ENCODE results near the gene DPPA3. TPM values are rescaled to one million over a fixed set of nuclear protein-coding genes. Genes with fewer than 3 reads are reported as not detected.
A peak's percentile ranks its signal among the peaks of the same experiment; 100 is the strongest.
"Not testable (repeated sequence)": the region's sequence is repeated elsewhere in the genome, so short reads cannot be mapped to it uniquely, and the experiment has no call there.

The DPPA3 gene
- polyA plus RNA-seq, 4 donors = not detected

DNA sequence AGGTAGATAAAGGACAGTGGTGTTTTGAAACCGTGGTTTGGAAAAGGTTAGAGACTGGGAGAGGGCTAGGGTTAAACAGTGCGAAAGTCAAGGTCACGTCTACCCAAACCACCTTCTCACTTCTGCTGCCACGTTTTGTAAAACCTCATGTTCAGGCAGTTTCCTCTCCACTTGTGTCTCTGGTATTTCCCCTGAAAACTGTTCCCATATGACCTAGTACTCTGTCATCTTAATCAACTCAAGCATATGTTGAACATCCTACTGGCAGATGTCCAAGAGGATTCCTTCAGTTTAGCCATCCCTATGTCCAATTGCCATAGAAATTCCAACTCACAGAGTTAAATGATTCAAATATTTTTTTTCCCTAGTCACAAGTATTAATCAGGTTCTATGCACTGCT is 18.5 kb downstream of the DPPA3 start:
- DNase-seq (ENCODE audit: low read depth in 4 of 4, low spot score in 2 of 4) = no peak

DNA sequence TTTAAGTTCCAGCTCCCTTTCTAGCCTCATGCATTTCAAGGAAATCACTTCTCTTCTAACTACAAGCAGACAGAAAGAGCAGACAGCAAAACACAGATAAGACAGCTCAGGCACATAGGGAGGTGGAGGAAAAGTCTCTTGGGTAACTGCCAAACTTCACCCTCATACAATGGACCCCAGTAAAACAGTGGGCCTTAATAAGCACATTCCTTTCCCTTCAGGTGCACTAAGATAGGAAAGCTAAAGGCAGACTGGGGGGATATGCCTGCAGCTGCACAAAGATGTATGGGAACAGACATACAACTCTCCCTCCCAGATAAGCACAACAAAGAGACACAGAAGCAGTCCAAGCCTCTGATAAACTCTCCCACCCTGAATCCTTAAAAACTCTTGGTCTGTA is 19.8 kb downstream of the DPPA3 start:
- not testable (repeated sequence) for DNase-seq (ENCODE audit: low read depth in 4 of 4, low spot score in 2 of 4)

DNA sequence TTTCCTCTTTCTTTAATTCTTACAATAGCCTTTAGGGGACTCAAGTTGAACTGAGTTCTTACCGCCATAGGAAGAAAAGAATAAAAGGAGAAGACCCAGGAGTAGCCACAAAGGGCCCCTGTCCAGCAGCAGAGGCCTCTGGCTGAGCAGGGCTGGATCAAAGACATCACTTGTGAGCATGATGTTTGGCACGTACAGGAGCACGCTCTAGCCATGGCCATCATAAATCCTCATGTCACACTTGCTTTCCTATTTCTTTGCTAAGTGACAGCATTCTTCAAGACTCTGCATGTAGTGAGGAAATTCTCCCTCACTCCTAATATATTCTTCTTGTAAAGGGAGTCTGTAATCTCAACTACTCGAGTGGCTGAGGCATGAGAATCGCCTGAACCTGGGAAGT is 20.3 kb downstream of the DPPA3 start:
- DNase-seq (ENCODE audit: low read depth in 4 of 4, low spot score in 2 of 4) = peak in 3 of 4 donors; percentile 5 to 29 (median 6)

DNA sequence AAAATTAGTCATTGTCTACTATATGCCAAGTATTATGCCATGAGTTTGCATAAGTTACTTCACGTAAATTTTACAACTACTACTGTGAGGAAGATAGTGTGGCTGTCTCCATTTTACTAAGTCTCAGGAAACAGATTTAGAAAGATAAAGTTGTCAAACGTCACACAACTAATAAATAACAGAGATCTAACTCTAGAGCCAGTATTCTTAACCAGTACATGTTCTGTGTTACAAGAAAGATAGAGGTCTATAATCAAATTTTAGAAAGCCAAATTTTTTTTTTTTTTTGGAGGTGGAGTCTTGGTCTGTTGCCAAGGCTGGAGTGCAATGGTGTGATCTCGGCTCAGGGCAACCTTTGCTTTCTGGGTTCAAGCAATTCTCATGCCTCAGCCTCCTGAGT is 21.8 kb downstream of the DPPA3 start:
- no peak for DNase-seq (ENCODE audit: low read depth in 4 of 4, low spot score in 2 of 4)

DNA sequence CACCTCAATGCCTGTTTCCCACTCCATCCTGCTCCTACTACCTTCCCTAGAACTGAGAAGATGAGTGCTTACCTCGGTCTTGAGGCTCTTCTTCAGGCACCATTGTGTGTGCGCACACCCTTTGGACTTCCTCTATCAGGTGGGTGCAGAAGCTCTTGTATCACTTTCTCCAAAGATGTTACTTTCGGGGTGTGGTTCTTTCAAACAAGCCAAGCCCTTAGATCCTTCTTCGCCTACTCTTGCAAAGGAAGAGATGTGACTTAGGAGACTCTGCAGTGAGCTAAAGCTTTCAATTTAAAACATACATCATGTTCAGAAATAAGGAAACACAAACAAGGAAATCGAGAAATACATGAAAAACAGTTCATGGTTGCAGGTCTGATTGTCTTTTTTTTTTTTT is 36.0 kb downstream of the DPPA3 start, which contains the start of gene CLEC4C:
CLEC4C (minus strand) TSS at position 130 of the 400 bp plus-strand sequence; CDS start at position 103, 27 bp downstream.
- no peak for DNase-seq (ENCODE audit: low read depth in 4 of 4, low spot score in 2 of 4)

DNA sequence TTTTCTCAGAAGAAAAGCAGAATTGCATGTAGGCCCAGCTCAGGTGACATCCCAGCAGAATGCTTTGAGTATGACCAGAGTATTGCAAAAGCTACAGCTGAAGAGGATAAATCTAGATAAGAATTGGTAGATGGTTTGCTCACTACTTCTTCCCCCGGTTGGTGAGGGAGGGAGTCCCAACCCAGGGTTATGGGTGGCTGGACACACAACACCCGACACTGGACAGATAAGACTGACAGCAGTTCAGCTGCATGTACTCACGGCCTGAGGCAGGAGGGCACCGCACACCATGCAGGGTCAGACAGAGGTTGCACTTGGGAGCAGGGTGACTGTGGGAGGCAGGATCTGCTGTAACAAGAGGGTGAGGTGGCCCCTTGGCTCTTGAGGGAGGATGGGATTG is 37.6 kb downstream of the DPPA3 start:
- DNase-seq (ENCODE audit: low read depth in 4 of 4, low spot score in 2 of 4) = no peak

DNA sequence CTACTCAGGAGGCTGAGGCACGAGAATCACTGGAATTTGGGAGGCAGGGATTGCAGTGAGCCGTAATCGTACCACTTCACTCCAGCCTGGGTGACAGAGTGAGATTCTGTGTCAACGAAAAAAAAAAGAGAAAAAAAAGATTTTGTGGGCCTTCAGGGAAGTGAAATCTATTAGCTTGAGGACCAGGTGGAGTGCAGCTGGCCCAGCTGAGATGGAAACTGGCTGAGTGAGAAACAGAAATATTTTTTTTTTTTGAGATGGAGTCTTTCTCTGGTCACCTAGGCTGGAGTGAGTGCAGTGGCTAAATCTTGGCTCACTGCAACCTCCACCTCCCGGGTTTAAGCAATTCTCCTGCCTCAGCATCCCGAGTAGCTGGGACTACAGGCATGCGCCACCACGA is 38.2 kb downstream of the DPPA3 start:
- DNase-seq (ENCODE audit: low read depth in 4 of 4, low spot score in 2 of 4) = no peak

DNA sequence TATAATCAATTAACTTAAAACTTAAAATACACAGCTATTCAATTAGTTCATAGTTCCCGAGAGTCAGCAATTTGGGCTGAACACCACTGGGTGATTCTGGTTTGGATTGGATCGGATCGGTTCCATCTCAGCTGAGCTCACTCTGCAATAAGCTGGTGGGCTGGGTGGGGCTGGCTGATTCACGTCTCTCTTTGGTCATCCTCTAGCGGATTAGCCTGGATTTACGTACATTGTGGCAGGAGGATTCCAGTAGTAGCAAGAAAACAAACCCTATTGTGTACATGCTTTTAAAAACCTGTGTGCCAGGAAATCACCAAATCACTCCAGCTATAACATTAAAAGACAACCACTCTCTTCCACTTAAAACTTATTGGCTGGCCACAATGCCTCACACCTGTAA is 39.1 kb downstream of the DPPA3 start:
- no peak for DNase-seq (ENCODE audit: low read depth in 4 of 4, low spot score in 2 of 4)

DNA sequence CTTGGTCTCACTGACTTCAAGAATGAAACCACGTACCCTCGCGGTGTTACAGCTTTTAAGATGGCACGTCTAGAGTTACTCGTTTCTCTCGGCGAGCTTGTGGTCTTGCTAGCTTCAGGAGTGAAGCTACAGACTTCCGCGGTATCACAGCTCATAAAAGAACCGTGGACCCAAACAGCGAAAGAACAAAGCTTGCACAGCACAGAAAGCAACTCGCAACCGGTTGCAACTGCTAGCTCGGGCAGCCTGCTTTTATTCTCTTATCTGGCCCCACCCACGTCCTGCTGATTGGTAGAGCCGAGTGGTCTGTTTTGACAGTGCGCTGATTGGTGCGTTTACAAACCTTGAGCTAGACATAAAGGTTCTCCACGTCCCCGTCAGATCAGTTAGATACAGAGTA is 40.2 kb downstream of the DPPA3 start:
- DNase-seq (ENCODE audit: low read depth in 4 of 4, low spot score in 2 of 4) = no peak

DNA sequence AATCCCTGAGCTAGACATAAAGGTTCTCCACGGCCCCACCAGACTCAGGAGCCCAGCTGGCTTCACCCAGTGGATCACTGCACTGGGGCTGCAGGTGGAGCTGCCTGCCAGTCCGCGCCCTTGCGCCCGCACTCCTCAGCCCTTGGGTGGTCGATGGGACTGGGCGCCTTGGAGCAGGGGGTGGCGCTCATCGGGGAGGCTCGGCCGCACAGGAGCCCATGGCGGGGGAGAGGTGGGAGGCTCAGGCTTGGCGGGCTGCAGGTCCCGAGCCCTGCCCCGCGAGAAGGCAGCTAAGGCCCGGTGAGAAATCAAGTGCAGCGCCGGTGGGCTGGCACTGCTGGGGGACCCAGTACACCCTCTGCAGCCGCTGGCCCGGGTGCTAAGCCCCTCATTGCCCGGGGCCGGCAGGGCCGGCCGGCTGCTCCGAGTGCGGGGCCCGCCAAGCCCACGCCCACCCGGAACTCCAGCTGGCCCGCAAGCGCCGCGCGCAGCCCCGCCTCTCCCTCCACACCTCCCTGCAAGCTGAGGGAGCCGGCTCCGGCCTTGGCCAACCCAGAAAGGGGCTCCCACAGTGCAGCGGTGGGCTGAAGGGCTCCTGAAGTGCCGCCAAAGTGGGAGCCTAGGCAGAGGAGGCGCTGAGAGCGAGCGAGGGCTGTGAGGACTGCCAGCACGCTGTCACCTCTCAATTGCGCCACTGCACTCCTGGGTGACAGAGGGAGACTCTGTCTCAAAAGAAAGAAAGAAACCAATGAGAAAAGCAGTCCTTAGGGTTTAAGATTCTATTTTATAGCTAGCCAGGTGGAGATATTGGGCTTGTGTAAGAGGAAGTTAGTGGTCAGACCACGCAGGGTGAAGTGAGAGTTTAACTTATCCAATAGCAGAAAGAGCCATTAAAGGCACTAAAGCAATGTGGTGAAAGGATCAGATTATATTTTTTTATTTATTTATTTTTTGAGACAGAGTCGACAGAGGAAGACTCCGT is 41.0 kb downstream of the DPPA3 start:
- not testable (repeated sequence) for DNase-seq (ENCODE audit: low read depth in 4 of 4, low spot score in 2 of 4)

DNA sequence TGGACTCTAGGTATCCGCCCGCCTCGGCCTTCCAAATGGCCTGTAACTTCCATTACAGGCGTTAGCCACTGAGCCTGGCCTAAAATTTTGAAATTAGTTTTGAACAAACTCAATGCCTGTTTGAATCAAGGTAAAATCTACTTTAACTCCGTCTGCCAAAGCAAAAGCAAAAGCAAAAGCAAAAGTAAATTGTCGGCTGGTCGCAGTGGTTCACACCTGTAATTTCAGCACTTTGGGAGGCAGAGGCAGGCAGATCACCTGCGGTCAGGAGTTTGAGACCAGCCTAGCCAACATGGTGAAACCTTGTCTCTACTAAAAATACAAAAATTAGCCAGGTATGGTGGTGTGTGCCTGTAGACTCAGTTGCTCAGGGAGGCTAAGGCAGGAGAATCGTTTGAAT is 44.4 kb downstream of the DPPA3 start:
- DNase-seq (ENCODE audit: low read depth in 4 of 4, low spot score in 2 of 4) = not testable (repeated sequence)

DNA sequence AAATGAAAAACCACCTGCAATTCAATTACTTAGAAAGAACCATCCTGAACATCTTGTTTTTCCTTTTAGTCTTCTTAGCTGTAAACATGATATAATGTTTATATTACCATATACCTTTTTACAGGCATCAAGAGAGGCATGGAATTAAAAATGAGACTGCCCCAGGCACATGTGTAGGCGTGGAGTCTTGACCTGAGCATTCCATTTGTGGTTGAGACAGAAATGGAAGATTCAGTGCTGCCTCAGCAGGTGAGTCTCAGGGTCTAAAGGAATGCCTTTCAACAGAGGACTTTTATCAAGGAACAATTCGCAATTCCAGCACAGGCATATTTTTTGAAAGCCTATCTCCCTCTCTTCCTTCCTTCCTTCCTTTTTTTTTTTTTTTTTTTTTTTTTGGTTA is 45.8 kb downstream of the DPPA3 start:
- DNase-seq (ENCODE audit: low read depth in 4 of 4, low spot score in 2 of 4) = no peak

DNA sequence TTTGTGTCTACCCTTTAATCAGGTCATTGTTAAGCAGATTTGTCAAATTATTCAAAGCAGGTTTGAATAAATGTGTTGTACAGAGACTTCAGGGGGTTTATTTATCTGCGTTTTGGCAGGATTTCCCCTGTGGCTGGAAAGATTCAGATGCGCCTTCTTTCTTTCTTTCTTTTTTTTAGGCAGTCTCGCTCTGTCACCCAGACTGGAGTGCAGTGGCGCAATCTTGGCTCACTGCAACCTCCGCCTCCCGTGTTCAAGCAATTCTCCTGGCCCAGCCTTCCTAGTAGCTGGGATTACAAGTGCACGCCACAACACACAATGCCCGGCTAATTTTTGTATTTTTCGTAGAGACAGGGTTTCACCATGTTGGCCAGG is 47.5 kb downstream of the DPPA3 start:
- DNase-seq (ENCODE audit: low read depth in 4 of 4, low spot score in 2 of 4) = no peak

Other genes with a start within 250 kb of the DPPA3 start
- gene CD163, start 207.7 kb upstream of the DPPA3 start, polyA plus RNA-seq (ENCODE audit: insufficient read length in 4 of 4) = 10 to 100 TPM in 1 of 4 donors, 1 to 10 TPM in 3; 7.3 to 11.1 (median 8.9) TPM
- not detected for gene APOBEC1, start 45.5 kb upstream of the DPPA3 start, polyA plus RNA-seq (ENCODE audit: insufficient read length in 4 of 4)
- gene GDF3, start 15.7 kb upstream of the DPPA3 start, polyA plus RNA-seq (ENCODE audit: insufficient read length in 4 of 4) = 1 to 10 TPM in 1 of 4 donors, under 1 TPM in 3; 0.33 to 1.6 (median 0.56) TPM
- under 1 TPM in 3 of 4 donors, not detected in 1; 0.16 to 0.21 (median 0.16) TPM for gene CLEC4C, start 35.9 kb downstream of the DPPA3 start, polyA plus RNA-seq (ENCODE audit: insufficient read length in 4 of 4)
- gene NANOGNB, start 53.8 kb downstream of the DPPA3 start, polyA plus RNA-seq (ENCODE audit: insufficient read length in 4 of 4) = not detected
- gene NANOG, start 78.0 kb downstream of the DPPA3 start, polyA plus RNA-seq (ENCODE audit: insufficient read length in 4 of 4) = under 1 TPM; 0.11 to 0.33 (median 0.27) TPM
- gene SLC2A14, start 161.5 kb downstream of the DPPA3 start, polyA plus RNA-seq (ENCODE audit: insufficient read length in 4 of 4) = under 1 TPM; 0.68 to 0.89 (median 0.81) TPM
- gene SLC2A3, start 224.8 kb downstream of the DPPA3 start, polyA plus RNA-seq (ENCODE audit: insufficient read length in 4 of 4) = 10 to 100 TPM; 12.3 to 21.4 (median 17.8) TPM

All from left renal cortex interstitium (tissue), 4 donors.